ENCODE results near the gene ARAF.
"Not testable (repeated sequence)": the region's sequence is repeated elsewhere in the genome, so short reads cannot be mapped to it uniquely, and the experiment has no call there.

Gene ARAF

GRCh38 chrX:47586043-47586787 is 25.2 kb downstream of the ARAF start:
- no peak for DNase-seq

- no peak for DNase-seq
These were observed 26.3 kb downstream of the ARAF start for GRCh38 chrX:47587091-47587891.

- no peak for DNase-seq
These were observed 27.1 kb downstream of the ARAF start for GRCh38 chrX:47587906-47588735.

GRCh38 chrX:47590984-47591383 is 30.0 kb downstream of the ARAF start:
- DNase-seq = no peak

GRCh38 chrX:47593522-47593921 is 32.5 kb downstream of the ARAF start:
- DNase-seq = no peak

- no peak for DNase-seq
These were observed 34.8 kb downstream of the ARAF start for GRCh38 chrX:47595716-47596251.

GRCh38 chrX:47596256-47596655 is 35.3 kb downstream of the ARAF start:
- DNase-seq = no peak

- no peak for DNase-seq
These were observed 36.2 kb downstream of the ARAF start for GRCh38 chrX:47597222-47597621.

- DNase-seq = not testable (repeated sequence)
These were observed 42.1 kb downstream of the ARAF start for GRCh38 chrX:47603125-47603524.

- DNase-seq = no peak
These were observed 44.0 kb downstream of the ARAF start for GRCh38 chrX:47605024-47605423.

- DNase-seq = no peak
These were observed 46.1 kb downstream of the ARAF start for GRCh38 chrX:47607091-47607490.

GRCh38 chrX:47608130-47608810 is 47.3 kb downstream of the ARAF start:
- DNase-seq = no peak

- no peak for DNase-seq
These were observed 49.5 kb downstream of the ARAF start for GRCh38 chrX:47610511-47610910.

- DNase-seq = no peak
These were observed 50.5 kb downstream of the ARAF start for GRCh38 chrX:47611489-47611888.

GRCh38 chrX:47611926-47612325 is 50.9 kb downstream of the ARAF start:
- no peak for DNase-seq

- no peak for DNase-seq
These were observed 51.4 kb downstream of the ARAF start for GRCh38 chrX:47612418-47612817.

GRCh38 chrX:47613082-47613481 is 52.1 kb downstream of the ARAF start:
- no peak for DNase-seq

GRCh38 chrX:47614618-47615017 is 53.6 kb downstream of the ARAF start:
- DNase-seq = no peak

- no peak for DNase-seq
These were observed 58.0 kb downstream of the ARAF start for GRCh38 chrX:47618923-47619485.

- peak; percentile 69 for DNase-seq
These were observed 58.7 kb downstream of the ARAF start, which contains the start of gene SYN1 for GRCh38 chrX:47619486-47620302. Gene SYN1 (minus strand): TSS chrX:47619857. CDS start chrX:47619728, 129 bp downstream.

GRCh38 chrX:47620303-47620685 is 59.3 kb downstream of the ARAF start:
- no peak for DNase-seq

All from effector CD4-positive, alpha-beta T cell (primary cell).